Stimulated activated CD8-positive, alpha-beta memory T cell treated with anti-CD3 and anti-CD28 coated beads, Interleukin-12 subunit alpha, Interleukin-12 subunit beta, amount 100 ng/mL, for 4 hours (primary cell): Measurements from ENCODE around the gene NDUFB11.

ENCODE experiments used
- DNase-seq: peaks from one replicate; pipeline ENCODE4 v3.0.0-alpha.2; 2020; ENCODE audit warnings: low read depth

The NDUFB11 gene

DNA sequence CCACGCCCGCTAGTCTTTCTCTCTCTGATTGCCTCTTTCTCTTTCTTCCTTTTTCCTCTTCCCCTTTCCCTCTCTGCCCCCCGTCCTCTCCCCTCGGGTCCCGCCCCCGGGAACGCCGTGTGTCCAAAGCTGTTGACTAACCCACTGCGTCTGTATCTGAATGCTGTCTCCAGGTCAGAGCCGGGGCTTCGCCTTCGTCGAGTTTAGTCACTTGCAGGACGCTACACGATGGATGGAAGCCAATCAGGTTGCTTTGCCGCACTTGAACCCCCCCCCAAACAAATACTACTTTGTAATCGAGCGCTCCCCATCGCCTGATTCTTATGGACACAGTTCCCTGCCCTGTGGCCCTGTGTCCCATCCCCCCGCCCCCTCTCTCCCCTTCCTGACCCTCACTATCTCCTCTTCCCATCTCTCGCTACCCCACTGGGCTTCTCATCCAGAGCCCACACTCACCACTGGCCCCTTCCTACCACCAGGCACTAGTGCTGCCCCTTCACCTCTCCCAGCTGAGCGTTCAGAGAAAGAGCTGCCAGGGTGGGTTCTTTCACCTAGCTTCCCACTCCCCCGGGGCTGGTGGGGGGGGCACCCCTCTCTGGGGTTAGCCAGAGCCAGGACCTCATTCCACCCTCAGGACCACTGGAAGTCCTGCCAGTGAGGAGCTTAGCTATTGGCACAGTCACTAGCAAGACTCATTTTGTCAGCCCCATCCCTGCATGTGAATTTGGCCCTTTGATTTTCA, 30.5 kb upstream of the NDUFB11 start:
- DNase-seq = no peak

- DNase-seq = no peak
These were observed 29.9 kb upstream of the NDUFB11 start for GRCh38 chrX:47174376-47174775.

- DNase-seq = no peak
These were observed 28.7 kb upstream of the NDUFB11 start for GRCh38 chrX:47172971-47173792.

- no peak for DNase-seq
These were observed 28.0 kb upstream of the NDUFB11 start for GRCh38 chrX:47172549-47172948.

DNA sequence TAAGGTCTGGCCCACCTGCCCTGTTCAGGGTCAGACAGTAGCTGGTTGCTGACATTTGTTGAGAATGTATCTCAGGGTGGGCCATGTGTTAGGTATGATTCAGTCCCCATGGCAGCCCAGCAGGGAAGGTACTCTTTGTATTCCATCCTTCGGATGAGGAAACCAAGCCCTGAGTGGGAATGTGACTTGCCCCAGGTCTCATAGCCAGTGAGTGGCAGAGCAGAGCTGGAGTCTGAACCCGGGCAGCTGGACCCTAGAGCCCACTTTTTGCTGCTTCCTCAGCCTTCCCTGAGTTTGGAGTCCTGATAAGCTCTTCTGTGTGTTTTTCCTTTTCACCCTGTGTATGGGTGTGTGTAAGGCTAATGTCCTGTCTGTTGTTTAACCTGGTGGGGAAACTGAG, 27.5 kb upstream of the NDUFB11 start:
- no peak for DNase-seq

DNA sequence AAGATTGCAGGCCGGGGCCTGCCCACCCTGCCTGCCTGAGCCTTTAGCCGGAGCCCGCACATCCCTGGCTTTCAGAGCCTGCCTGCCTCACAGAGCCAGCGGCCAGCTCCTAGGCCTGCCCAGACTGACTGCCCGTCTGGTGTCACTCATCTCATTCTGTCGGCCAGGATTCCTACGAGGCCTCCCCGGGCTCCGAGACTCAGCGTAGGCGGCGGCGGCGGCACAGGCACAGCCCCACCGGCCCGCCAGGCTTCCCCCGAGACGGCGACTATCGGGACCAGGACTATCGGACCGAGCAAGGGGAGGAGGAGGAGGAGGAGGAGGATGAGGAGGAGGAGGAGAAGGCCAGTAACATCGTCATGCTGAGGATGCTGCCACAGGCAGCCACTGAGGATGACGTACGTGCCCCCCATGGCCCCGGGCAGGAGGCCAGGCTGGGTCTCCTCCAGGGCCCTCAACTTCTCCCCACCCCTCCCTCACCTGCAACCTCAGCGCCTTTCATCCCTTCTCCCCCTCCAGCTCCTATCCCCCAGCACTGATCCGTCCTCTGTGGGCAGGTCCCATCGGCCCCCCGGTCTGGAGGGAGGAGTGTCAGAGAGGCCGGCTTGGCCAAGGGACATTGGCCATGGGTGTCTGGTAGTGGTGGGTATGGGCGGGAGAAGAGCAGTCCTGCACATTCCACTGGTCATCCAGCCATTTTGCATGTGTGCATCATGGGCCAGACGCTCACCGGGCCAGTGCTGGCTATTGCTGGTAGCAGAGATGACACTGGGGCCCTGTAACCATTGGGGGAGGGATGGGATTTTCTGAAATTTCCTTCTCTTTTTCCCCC, 26.6 kb upstream of the NDUFB11 start:
- DNase-seq = no peak

GRCh38 chrX:47169726-47170515, 25.4 kb upstream of the NDUFB11 start:
- DNase-seq = no peak

DNA sequence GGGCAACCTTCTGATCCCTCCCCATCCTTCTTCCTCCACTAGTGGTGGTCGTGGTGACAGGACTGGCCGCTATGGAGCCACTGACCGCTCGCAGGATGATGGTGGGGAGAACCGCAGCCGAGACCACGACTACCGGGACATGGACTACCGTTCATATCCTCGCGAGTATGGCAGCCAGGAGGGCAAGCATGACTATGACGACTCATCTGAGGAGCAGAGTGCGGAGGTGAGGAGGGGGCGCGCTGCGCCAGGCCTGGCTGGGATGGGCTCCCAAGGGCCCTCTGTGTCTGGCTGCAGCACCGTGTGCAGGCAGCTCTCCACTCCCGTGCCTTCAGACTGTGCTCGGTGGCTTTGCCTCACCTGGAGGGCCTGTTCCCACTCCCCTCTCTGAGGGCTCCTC, 24.8 kb upstream of the NDUFB11 start:
- DNase-seq = no peak

DNA sequence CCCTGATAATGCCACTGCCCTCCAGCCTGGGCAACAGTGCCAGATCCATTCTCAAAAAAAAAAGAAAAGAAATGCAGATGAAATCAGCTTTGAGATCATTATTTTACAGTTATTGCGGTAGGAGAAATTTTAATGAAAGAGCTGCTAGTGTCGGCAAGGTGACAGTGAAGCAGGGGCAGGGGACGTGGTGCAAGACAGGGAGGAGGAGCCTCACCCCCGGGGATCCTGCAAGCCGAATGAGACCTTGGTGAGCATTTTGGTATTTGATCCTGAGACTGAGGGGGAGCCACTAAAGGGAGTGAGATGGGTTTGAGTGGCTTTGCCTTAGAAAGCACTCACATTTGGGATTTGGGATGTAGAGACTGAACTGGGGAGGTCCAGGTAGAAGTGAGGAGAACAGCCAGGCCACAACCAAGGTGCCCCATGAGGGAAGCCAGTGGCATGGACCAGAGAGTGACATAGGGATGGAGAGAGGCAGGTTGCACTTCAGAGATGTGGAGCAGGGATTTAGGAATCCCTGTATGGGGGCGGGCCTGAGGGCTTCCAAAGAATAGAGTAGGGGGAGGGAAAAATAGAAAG, 24.1 kb upstream of the NDUFB11 start:
- no peak for DNase-seq

DNA sequence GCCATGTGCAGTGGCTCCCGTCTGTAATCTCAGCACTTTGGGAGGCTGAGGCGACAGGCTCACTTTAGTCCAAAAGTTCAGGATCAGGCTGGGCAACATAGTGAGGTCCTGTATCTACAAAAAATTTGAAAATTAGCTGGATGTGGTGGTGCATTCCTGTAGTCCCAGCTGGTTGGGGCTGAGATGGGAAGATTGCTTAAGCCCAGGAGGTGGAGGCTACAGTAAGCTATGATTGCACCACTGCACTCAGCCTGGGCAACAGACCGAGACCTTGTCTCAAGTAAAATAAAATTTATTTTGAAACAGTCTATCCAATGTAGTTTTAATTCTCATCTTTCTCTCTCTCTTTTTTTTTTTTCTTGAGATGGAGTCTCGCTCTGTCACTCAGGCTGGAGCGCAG, 21.6 kb upstream of the NDUFB11 start:
- DNase-seq = no peak

DNA sequence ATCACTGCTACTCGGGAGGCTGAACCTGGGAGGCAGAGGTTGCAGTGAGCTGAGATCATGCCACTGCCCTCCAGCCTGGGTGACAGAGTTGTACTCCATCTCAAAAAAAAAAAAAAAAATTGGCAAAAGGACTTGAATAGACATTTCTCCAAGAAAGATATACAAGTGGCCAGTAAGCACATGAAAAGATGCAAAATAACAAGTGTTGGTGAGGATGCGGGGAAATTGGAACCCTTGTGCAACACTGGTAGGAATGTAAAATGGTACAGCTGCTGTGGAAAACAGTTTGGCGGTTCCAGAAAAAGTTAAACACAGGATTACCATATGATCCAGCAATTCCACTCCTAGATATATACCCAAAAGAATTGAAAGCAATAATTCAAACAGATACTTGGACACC, 19.9 kb upstream of the NDUFB11 start:
- DNase-seq = no peak

GRCh38 chrX:47162927-47163583, 18.6 kb upstream of the NDUFB11 start:
- no peak for DNase-seq

GRCh38 chrX:47160781-47161180, 16.3 kb upstream of the NDUFB11 start:
- no peak for DNase-seq

GRCh38 chrX:47158781-47159180, 14.3 kb upstream of the NDUFB11 start:
- no peak for DNase-seq

GRCh38 chrX:47158131-47158530, 13.6 kb upstream of the NDUFB11 start:
- no peak for DNase-seq

GRCh38 chrX:47156611-47157520, 12.4 kb upstream of the NDUFB11 start:
- DNase-seq = no peak

- DNase-seq = no peak
These were observed 6.9 kb upstream of the NDUFB11 start for GRCh38 chrX:47151435-47151834.

GRCh38 chrX:47148946-47149345, 4.4 kb upstream of the NDUFB11 start:
- DNase-seq = no peak

GRCh38 chrX:47146936-47147859, 2.7 kb upstream of the NDUFB11 start:
- DNase-seq = no peak
